ENCODE measurements around the gene KNDC1. TPM values are rescaled to one million over a fixed set of nuclear protein-coding genes. Genes with fewer than 3 reads are reported as not detected.

KNDC1 gene
- total and polyA plus RNA-seq, 2 experiments from 2014 or later: 1.8 to 16.0 TPM

- Mint-ChIP-seq H3K4me3 (no peak overlapping the region), H3K36me3 (ENCODE audit: low read depth) (no peaks in the 10 kb centered on the region), H3K9me3 (no peaks in the 10 kb centered on the region; the same call in 1 of the 3 replicates), H3K27ac (no peak overlapping the region), H3K27me3 (ENCODE audit: insufficient read depth, low read depth, poor library complexity) (peaks cover 13% of the 10 kb centered on the region), H3K4me1 (no peaks in the 10 kb centered on the region)
- Histone ChIP-seq H3K9me2 (ENCODE audit: insufficient read depth) (no peaks in the 10 kb centered on the region), H3K4me2 (no peak overlapping the region), H2AFZ (no peak overlapping the region), H3K27ac (ENCODE audit: low read depth) (no peak overlapping the region), H3K79me2 (replicated peaks; ENCODE audit: insufficient read depth) (no peaks in the 10 kb centered on the region), H3K4me1 (ENCODE audit: insufficient read depth) (no peaks in the 10 kb centered on the region), H4K20me1 (replicated peaks; ENCODE audit: insufficient read depth) (no peaks in the 10 kb centered on the region), H3K36me3 (ENCODE audit: insufficient read depth) (no peaks in the 10 kb centered on the region), H3F3A (replicated peaks; ENCODE audit: low read depth) (no peaks in the 10 kb centered on the region), H3K27me3 (ENCODE audit: insufficient read depth) (no peaks in the 10 kb centered on the region), H3K4me3 (no peak overlapping the region)
- no peak for DNase-seq (ENCODE audit: low spot score)
- TF ChIP-seq POLR2AphosphoS5 (IDR thresholded peaks at IDR 0.05; ENCODE audit: low read depth) (no peak), CTCF (conservative IDR thresholded peaks at IDR 0.05; ENCODE audit: low read depth in 2 of 2) (peak in 1 of 2 experiments; percentile 26; a peak in 1 of 4 replicates)
- ATAC-seq: no peak
These were observed 29.0 kb upstream of the KNDC1 start for GRCh38 chr10:133131053-133131452.

- H3F3A ChIP-seq (replicated peaks; ENCODE audit: low read depth): no peaks in the 10 kb centered on the region
- ATAC-seq (no peak), DNase-seq (ENCODE audit: low spot score) (no peak)
- no peaks in the 10 kb centered on the region for H3K79me2 ChIP-seq (replicated peaks; ENCODE audit: insufficient read depth)
- H3K27ac ChIP-seq (ENCODE audit: low read depth): no peak overlapping the region
- no peaks in the 10 kb centered on the region for H4K20me1 ChIP-seq (replicated peaks; ENCODE audit: insufficient read depth)
- Mint-ChIP-seq H3K36me3 (ENCODE audit: low read depth) (no peaks in the 10 kb centered on the region), H3K9me3 (no peaks in the 10 kb centered on the region; the same call in 1 of the 3 replicates), H3K27me3 (ENCODE audit: insufficient read depth, low read depth, poor library complexity) (peaks cover 11% of the 10 kb centered on the region), H3K4me3 (no peak overlapping the region), H3K4me1 (no peaks in the 10 kb centered on the region), H3K27ac (no peak overlapping the region)
- H3K36me3 ChIP-seq (ENCODE audit: insufficient read depth): no peaks in the 10 kb centered on the region
- H2AFZ ChIP-seq: no peak overlapping the region
- no peaks in the 10 kb centered on the region for H3K9me2 ChIP-seq (ENCODE audit: insufficient read depth)
- H3K4me1 ChIP-seq (ENCODE audit: insufficient read depth): no peaks in the 10 kb centered on the region
- no peak overlapping the region for H3K4me3 ChIP-seq
- no peak overlapping the region for H3K4me2 ChIP-seq
- no peaks in the 10 kb centered on the region for H3K27me3 ChIP-seq (ENCODE audit: insufficient read depth)
- TF ChIP-seq CTCF (conservative IDR thresholded peaks at IDR 0.05; ENCODE audit: low read depth in 2 of 2) (no peak), EZH2 (IDR thresholded peaks at IDR 0.05; ENCODE audit: low read depth, unreplicated experiment) (no peak), ZNF331 (CRISPR knock-in tag; IDR thresholded peaks at IDR 0.05; ENCODE audit: low read depth) (no peak), NANOG (IDR thresholded peaks at IDR 0.05; ENCODE audit: borderline replicate concordance) (no peak), CREB1 (CRISPR knock-in tag; IDR thresholded peaks at IDR 0.05; ENCODE audit: low read depth) (no peak), STAT1 (IDR thresholded peaks at IDR 0.05; ENCODE audit: unreplicated experiment) (no peak), ZNF114 (CRISPR knock-in tag; IDR thresholded peaks at IDR 0.05) (no peak), POLR2AphosphoS5 (IDR thresholded peaks at IDR 0.05; ENCODE audit: low read depth) (no peak), ETS1 (IDR thresholded peaks at IDR 0.05) (no peak), REST (IDR thresholded peaks at IDR 0.05; ENCODE audit: unreplicated experiment) (no peak)
These were observed 28.1 kb upstream of the KNDC1 start for GRCh38 chr10:133131734-133132472.

Data from GM23338 (cell line).